Measurements from ENCODE around the gene MLPH.

Gene MLPH

DNA sequence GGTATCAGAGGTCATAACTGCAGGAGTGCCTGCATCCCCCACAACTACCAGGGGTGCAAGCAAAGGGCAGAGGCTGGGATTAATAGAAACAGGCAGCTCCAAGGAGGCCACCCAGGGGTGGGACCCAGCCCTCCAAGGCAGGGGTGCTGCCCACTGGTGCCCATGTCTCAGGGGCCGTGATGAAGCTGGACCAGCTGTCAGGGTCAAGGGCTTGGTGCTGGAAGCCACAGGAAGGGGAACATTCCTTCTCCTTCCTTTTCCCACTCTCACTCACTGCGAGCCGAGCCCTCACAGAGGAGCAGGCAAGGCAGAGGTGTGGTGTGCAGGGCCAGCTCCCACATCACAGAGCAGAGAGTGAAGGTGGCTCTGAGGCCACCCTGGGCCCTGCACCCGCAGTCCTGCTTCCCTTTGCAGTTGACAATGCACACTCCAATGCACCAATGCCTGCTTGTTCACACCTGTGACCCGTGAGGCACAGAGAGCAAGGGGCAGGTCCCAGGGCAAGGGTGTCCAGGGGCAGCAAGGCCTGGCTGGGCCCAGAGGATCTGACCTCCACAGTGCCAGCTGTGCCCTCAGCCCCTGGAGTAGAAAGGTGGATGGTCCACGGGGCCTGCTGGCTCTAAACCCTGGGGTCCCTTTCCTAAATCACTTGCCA is 28.7 kb downstream of the MLPH start:
- TF ChIP-seq POLR2A (IDR thresholded peaks at IDR 0.05; ENCODE audit: low read length): no peak
- TF ChIP-seq GATA1 (IDR thresholded peaks at IDR 0.05; ENCODE audit: low read depth, low read length): no peak
- DNase-seq: no peak

DNA sequence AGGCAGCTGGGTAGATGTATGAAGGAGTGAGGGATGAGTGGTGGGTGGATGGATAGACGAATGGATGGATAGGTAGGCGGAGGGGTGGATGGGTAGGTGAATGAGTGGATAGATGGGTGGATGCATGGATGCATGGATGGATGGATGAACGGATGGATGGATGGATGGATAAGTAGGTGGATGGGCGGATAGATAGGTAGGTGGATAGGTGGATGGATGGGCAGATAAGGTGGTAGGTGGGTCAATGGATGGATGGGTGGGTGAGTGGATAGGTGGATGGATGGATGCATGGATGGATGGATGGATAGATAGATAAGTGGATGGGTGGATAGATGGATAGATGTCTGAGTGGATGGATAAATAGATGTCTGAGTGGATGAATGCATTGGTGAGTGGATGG is 30.1 kb downstream of the MLPH start:
- TF ChIP-seq GATA1 (IDR thresholded peaks at IDR 0.05; ENCODE audit: low read depth, low read length) (no peak), POLR2A (IDR thresholded peaks at IDR 0.05; ENCODE audit: low read length) (no peak)
- no peak for DNase-seq

DNA sequence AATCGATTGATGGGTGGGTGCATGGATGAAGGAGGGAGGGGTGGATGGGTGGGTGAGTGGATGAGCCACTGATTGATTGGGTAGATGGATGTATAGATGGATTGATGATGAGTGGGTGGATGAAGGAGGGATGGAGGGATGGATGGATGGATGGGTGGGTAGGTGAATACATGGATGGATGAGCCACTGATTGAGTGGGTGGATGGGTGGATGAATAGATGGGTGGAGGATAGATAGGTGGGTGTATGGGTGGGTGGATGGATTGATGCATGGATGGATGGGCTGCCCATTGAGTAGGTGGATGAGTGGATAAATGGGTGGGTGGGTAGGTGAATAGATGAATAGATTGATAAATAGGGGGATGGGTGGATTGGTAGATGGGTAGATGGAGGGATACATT is 30.9 kb downstream of the MLPH start:
- TF ChIP-seq GATA1 (IDR thresholded peaks at IDR 0.05; ENCODE audit: low read depth, low read length): no peak
- no peak for TF ChIP-seq POLR2A (IDR thresholded peaks at IDR 0.05; ENCODE audit: low read length)
- DNase-seq: no peak

- DNase-seq: no peak
- TF ChIP-seq GATA1 (IDR thresholded peaks at IDR 0.05; ENCODE audit: low read depth, low read length) (no peak), POLR2A (IDR thresholded peaks at IDR 0.05; ENCODE audit: low read length) (no peak)
These were observed 32.6 kb downstream of the MLPH start for GRCh38 chr2:237519506-237520245.

DNA sequence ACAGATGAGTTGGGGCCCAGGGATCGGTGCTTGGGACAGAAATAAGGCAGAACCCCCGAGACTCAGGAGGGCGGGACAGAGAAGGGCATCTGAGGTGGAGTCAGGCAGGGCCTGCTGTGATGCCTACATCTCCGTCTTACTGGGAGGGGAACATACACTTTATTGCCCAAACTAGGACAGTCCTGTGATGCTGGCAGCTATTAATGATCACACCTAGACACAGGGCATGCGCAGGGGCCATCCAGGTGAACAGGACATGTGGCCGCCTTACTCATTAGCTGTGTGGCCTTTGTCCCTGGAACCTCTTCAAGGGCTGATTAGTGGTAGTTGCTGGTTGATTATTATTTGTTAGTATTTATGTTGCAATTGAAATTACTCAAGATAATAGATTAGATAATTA is 33.2 kb downstream of the MLPH start:
- TF ChIP-seq POLR2A (IDR thresholded peaks at IDR 0.05; ENCODE audit: low read length) (no peak), GATA1 (IDR thresholded peaks at IDR 0.05; ENCODE audit: low read depth, low read length) (no peak)

DNA sequence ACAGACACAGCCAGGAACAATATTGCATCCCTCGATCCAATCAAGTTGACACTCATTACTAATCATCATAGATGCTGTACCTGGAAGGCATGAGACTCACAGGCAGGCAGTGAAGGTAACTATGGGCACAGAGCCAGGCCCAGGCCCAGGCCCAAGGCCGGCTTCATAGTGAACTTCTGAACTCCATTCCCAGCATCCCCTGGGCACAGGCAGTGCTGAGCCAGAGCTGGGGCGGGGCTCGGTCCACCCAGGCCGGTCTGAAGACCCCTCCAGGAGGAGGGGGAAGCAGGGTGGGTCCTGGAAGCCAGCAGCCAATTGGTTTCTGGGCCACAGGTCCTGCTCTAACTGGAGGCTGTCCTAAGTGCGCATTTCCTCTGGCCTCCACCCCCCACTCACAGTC is 37.6 kb downstream of the MLPH start:
- TF ChIP-seq GATA1 (IDR thresholded peaks at IDR 0.05; ENCODE audit: low read depth, low read length) (no peak), POLR2A (IDR thresholded peaks at IDR 0.05; ENCODE audit: low read length) (no peak)
- DNase-seq: no peak

More for the DNA sequence above, 33.2 kb downstream of the MLPH start:
- no peak for DNase-seq

DNA sequence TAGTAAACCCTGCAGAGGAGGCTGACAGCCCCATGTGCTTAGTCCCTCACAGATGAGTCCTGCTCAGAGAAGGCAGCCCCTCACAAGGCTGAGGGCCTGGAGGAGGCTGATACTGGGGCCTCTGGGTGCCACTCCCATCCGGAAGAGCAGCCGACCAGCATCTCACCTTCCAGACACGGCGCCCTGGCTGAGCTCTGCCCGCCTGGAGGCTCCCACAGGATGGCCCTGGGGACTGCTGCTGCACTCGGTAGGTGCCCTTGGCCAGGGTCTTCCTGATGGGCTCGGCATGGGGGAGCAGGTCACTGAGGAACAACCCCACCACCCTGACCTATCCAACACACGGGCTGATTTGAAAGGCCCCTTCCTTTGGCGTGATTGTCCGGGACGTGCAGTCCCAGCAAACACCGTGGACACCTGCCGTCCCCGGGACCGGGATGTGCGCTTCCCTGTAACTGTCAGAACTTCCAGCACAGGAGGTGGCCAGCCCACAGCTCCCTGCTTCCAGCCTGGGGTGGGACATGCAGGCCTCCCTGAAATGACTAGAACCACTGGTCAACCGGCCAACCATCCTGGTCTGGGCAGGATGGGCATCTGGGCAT is 38.6 kb downstream of the MLPH start:
- no peak for TF ChIP-seq POLR2A (IDR thresholded peaks at IDR 0.05; ENCODE audit: low read length)
- TF ChIP-seq GATA1 (IDR thresholded peaks at IDR 0.05; ENCODE audit: low read depth, low read length): no peak
- no peak for DNase-seq

GRCh38 chr2:237527233-237527632 is 40.2 kb downstream of the MLPH start:
- TF ChIP-seq GATA1 (IDR thresholded peaks at IDR 0.05; ENCODE audit: low read depth, low read length): no peak
- no peak for TF ChIP-seq POLR2A (IDR thresholded peaks at IDR 0.05; ENCODE audit: low read length)
- no peak for DNase-seq

GRCh38 chr2:237527766-237528165 is 40.7 kb downstream of the MLPH start:
- no peak for DNase-seq
- TF ChIP-seq POLR2A (IDR thresholded peaks at IDR 0.05; ENCODE audit: low read length): no peak
- TF ChIP-seq GATA1 (IDR thresholded peaks at IDR 0.05; ENCODE audit: low read depth, low read length): no peak

GRCh38 chr2:237529452-237530402 is 42.7 kb downstream of the MLPH start:
- no peak for DNase-seq
- TF ChIP-seq POLR2A (IDR thresholded peaks at IDR 0.05; ENCODE audit: low read length) (no peak), GATA1 (IDR thresholded peaks at IDR 0.05; ENCODE audit: low read depth, low read length) (no peak)

DNA sequence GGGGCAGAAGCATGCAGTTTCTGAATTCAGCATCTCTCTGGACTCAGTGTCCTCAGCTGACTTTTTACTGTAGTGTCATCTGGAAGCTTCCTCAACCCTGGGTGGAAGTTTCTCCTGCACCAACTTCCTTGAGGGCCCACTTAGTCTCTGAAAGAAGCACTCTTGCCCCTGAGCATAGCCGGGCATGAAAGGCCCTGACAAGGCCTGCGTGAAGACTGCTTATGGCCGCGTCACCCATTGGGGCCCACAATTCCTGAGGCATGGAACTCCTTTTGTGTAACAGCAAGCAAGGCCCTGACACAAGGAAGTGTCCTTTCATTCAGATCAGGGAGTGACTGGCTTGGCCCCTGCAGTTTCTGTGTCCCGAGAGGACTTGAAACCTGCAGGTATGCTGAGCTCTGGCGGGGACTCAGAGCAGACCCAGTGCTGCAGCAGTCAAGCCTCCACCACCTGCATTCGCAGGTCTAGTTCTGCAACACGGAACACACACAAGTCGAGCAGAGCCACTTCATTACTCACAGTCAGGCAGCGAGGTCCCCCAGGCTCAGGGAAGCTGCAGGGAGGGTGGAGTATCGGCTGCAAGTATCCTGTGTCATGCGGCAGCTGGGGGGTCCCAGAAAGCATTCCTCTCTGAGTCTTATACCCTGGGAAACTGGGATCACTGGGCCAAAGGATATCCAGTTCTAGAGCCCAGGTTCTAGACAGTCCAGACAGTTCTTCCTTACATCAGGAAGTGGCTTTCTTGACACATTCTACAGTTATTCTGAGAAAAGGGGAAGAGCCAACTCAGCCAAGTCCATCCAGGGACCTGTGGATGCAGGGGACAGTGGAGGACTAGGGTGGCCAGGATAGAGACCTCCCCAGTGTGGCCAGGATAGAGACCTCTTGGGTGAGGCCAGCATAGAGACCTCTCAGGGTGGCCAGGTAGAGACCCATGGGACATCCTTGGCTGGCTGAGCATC is 43.7 kb downstream of the MLPH start:
- no peak for DNase-seq

DNA sequence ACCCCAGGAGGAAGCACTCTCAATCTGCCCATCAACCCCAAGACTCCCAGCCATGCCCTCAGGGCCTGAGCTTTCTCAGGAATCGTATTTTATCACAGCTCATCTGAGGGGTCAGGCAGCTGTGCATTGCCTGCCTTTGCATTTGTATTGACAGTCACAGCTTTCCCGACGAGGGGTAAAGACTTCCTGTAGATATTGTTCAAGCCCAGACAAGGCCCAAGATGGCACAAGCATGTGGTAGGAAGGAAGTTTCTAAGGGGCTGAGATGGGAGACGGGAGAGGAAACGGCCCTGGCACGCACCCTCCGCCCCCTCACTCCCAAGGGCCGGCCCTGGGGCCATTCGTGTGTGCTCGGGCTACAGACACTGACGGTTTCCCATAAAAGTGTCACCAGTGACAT is 45.1 kb downstream of the MLPH start:
- no peak for DNase-seq
- no peak for TF ChIP-seq POLR2A (IDR thresholded peaks at IDR 0.05; ENCODE audit: low read length)
- no peak for TF ChIP-seq GATA1 (IDR thresholded peaks at IDR 0.05; ENCODE audit: low read depth, low read length)

More for the DNA sequence above, 43.7 kb downstream of the MLPH start:
- TF ChIP-seq GATA1 (IDR thresholded peaks at IDR 0.05; ENCODE audit: low read depth, low read length) (no peak), POLR2A (IDR thresholded peaks at IDR 0.05; ENCODE audit: low read length) (no peak)

All from erythroblast (primary cell).